Liver (tissue), 9 donors: ENCODE measurements around the gene H2AZ2. TPM values are rescaled to one million over a fixed set of nuclear protein-coding genes. Genes with fewer than 3 reads are reported as not detected.

Experiments used
- DNase-seq: peaks from one replicate; pipeline ENCODE4 v3.0.0-alpha.2; 2017; ENCODE audit warnings: low spot score
- H3K27ac ChIP-seq, 2 donors: one replicate each; pipeline ENCODE4 v1.7.0; 2013; ENCODE audit warnings: inconsistent platforms in 2 of 2, low read length in 2 of 2, control low read depth in 1 of 2, low read depth in 1 of 2, mild to moderate bottlenecking in 1 of 2
- H3K27me3 ChIP-seq, 4 donors: one replicate each; pipeline versions ENCODE4 v1.6.1 to v1.7.0; 2013; ENCODE audit warnings: low read length in 3 of 4, inconsistent platforms in 1 of 4, mild to moderate bottlenecking in 1 of 4, moderate library complexity in 1 of 4; ENCODE audit not compliant: control insufficient read depth in 4 of 4, insufficient read depth in 4 of 4
- H3K36me3 ChIP-seq, 4 donors: one replicate each; pipeline versions ENCODE4 v1.6.1 to v1.7.0; 2013; ENCODE audit warnings: low read length in 3 of 4, mild to moderate bottlenecking in 3 of 4, low read depth in 1 of 4, moderate library complexity in 1 of 4; ENCODE audit not compliant: control insufficient read depth in 4 of 4, insufficient read depth in 3 of 4
- H3K4me1 ChIP-seq, 4 donors: one replicate each; pipeline versions ENCODE4 v1.6.1 to v1.7.0; 2013; ENCODE audit warnings: low read length in 3 of 4, mild to moderate bottlenecking in 3 of 4, moderate library complexity in 1 of 4; ENCODE audit not compliant: control insufficient read depth in 4 of 4, insufficient read depth in 4 of 4
- H3K4me3 ChIP-seq, 3 donors: one replicate each; pipeline versions ENCODE4 v1.6.1 to v1.7.0; 2013; ENCODE audit warnings: low read length in 3 of 3, control low read depth in 1 of 3, low read depth in 1 of 3, mild to moderate bottlenecking in 1 of 3
- H3K9ac ChIP-seq, 2 donors: one replicate each; pipeline ENCODE4 v1.7.0; 2013; ENCODE audit warnings: low read length in 2 of 2, mild to moderate bottlenecking in 2 of 2, moderate library complexity in 2 of 2, control low read depth in 1 of 2, low read depth in 1 of 2
- H3K9me3 ChIP-seq, 4 donors: one replicate each; pipeline versions ENCODE4 v1.6.1 to v1.7.0; 2013; ENCODE audit warnings: low read length in 3 of 4; ENCODE audit not compliant: control insufficient read depth in 4 of 4
- ATF3 ChIP-seq: IDR thresholded peaks from 2 replicates; pipeline ENCODE4 v1.6.1; 2016; ENCODE audit warnings: antibody characterized with exemption
- CTCF ChIP-seq: fragments of 150-350 bp; IDR thresholded peaks from 2 replicates; pipeline ENCODE4 v1.5.1; 2017; ENCODE audit warnings: improper control_type of control experiment, low read depth, low read length; ENCODE audit not compliant: missing input control
- EGR1 ChIP-seq, 2 donors: IDR thresholded peaks; 2 replicates each; pipeline ENCODE4 v1.6.1; 2016 to 2018; ENCODE audit warnings: antibody characterized with exemption in 2 of 2, low read depth in 2 of 2
- FOXA1 ChIP-seq: IDR thresholded peaks from 2 replicates; pipeline ENCODE4 v1.6.1; 2016; ENCODE audit warnings: antibody characterized with exemption
- FOXA2 ChIP-seq: IDR thresholded peaks from 2 replicates; pipeline ENCODE4 v1.6.1; 2016; ENCODE audit warnings: antibody characterized with exemption
- GABPA ChIP-seq, 2 donors: IDR thresholded peaks in 1 of 2; conservative IDR thresholded peaks in 1 of 2; 2 replicates each; pipeline ENCODE4 v1.6.1; 2016; ENCODE audit warnings: antibody characterized with exemption in 2 of 2, mild to moderate bottlenecking in 1 of 2, moderate library complexity in 1 of 2
- HNF4A ChIP-seq, 2 donors: conservative IDR thresholded peaks; 2 replicates each; pipeline ENCODE4 v1.6.1; 2016; ENCODE audit warnings: antibody characterized with exemption in 2 of 2, mild to moderate bottlenecking in 2 of 2
- HNF4G ChIP-seq: IDR thresholded peaks from 2 replicates; pipeline ENCODE4 v1.6.1; 2016; ENCODE audit warnings: antibody characterized with exemption
- JUND ChIP-seq, 2 donors: IDR thresholded peaks; 2 replicates each; pipeline ENCODE4 v1.6.1; 2016; ENCODE audit warnings: antibody characterized with exemption in 2 of 2
- MAX ChIP-seq: IDR thresholded peaks from 2 replicates; pipeline ENCODE4 v1.6.1; 2016; ENCODE audit warnings: antibody characterized with exemption
- NR2F2 ChIP-seq: IDR thresholded peaks from 2 replicates; pipeline ENCODE4 v1.6.1; 2016; ENCODE audit warnings: antibody characterized with exemption
- RAD21 ChIP-seq, 2 donors: IDR thresholded peaks; 2 replicates each; pipeline ENCODE4 v1.6.1; 2016; ENCODE audit warnings: antibody characterized with exemption in 2 of 2, mild to moderate bottlenecking in 2 of 2
- REST ChIP-seq: IDR thresholded peaks from 2 replicates; pipeline ENCODE4 v1.6.1; 2016; ENCODE audit warnings: antibody characterized with exemption, mild to moderate bottlenecking
- RXRA ChIP-seq, 2 donors: IDR thresholded peaks; 2 replicates each; pipeline ENCODE4 v1.6.1; 2017 to 2018; ENCODE audit warnings: antibody characterized with exemption in 2 of 2, mild to moderate bottlenecking in 1 of 2
- SP1 ChIP-seq: IDR thresholded peaks from 2 replicates; pipeline ENCODE4 v1.6.1; 2018; ENCODE audit warnings: antibody characterized with exemption, mild to moderate bottlenecking
- TAF1 ChIP-seq: conservative IDR thresholded peaks from 2 replicates; pipeline ENCODE4 v1.6.1; 2016; ENCODE audit warnings: antibody characterized with exemption, mild to moderate bottlenecking
- YY1 ChIP-seq: IDR thresholded peaks from 2 replicates; pipeline ENCODE4 v1.6.1; 2016; ENCODE audit warnings: antibody characterized with exemption, mild to moderate bottlenecking
- ZBTB33 ChIP-seq: IDR thresholded peaks from 2 replicates; pipeline ENCODE4 v1.6.1; 2016; ENCODE audit warnings: antibody characterized with exemption
- WGBS: extraction: QIAGEN DNeasy Blood & Tissue Kit; methylation state at CpG from one replicate; pipeline ENCODE4 v1.1.7; 2013; 5-methylcytosine and 5-hydroxymethylcytosine counted together
- polyA plus RNA-seq, 2 donors: library from polyadenylated mRNA; stranded (reverse) in 1 of 2; unstranded in 1 of 2; fragments of 200-250 nt in 1 of 2; fragments of >200 nt in 1 of 2; fragmentation: Nextera tagmentation in 1 of 2; extraction: Ambion mirVana in 1 of 2; gene quantifications; one replicate each; pipeline versions ENCODE4 v1.2.1 to v1.2.3, GENCODE V29; 2013 to 2015
- total RNA-seq, 2 donors: library from RNA; depleted of rRNA; stranded (reverse); fragments of >200 nt; gene quantifications; one replicate each; pipeline ENCODE4 v1.2.3, GENCODE V29; 2014
- donor health status: healthy.
- donor health status: healthy.
- donor health status: healthy.
- donor health status: healthy.
- donor health status: healthy.

H2AZ2 gene
- total and polyA plus RNA-seq, 4 donors: 51.3 to 182 (median 69.5) TPM

GRCh38 chr7:44802418-44803025, 45.4 kb downstream of the H2AZ2 start:
- no peak overlapping the region for H3K27ac ChIP-seq
- no peaks in the 10 kb centered on the region for H3K27me3 ChIP-seq
- WGBS: 96% methylated on average over 5 of the region's 5 CpGs
- H3K9ac ChIP-seq: no peak overlapping the region
- H3K4me3 ChIP-seq: no peak overlapping the region
- DNase-seq: no peak
- peaks cover 19 to 35% (median 30%) of the 10 kb centered on the region in 4 donors for H3K36me3 ChIP-seq
- no peaks in the 10 kb centered on the region for H3K9me3 ChIP-seq
- H3K4me1 ChIP-seq: peaks cover 9 to 20% (median 14%) of the 10 kb centered on the region in 4 donors
- TF ChIP-seq REST: no peak
- TF ChIP-seq YY1: no peak
- TF ChIP-seq ZBTB33: no peak
- TF ChIP-seq HNF4A (conservative IDR thresholded peaks at IDR 0.05): no peak
- TF ChIP-seq JUND (IDR thresholded peaks at IDR 0.05): no peak
- TF ChIP-seq GABPA (IDR thresholded peaks at IDR 0.05 in 1 of 2, conservative IDR thresholded peaks at IDR 0.05 in 1 of 2): no peak
- TF ChIP-seq CTCF: no peak
- no peak for TF ChIP-seq EGR1 (IDR thresholded peaks at IDR 0.05; ENCODE audit: low read depth in 2 of 2)
- no peak for TF ChIP-seq FOXA1
- TF ChIP-seq RXRA (IDR thresholded peaks at IDR 0.05): no peak
- TF ChIP-seq HNF4G: no peak
- no peak for TF ChIP-seq ATF3
- no peak for TF ChIP-seq MAX
- TF ChIP-seq NR2F2: no peak
- no peak for TF ChIP-seq TAF1
- TF ChIP-seq RAD21 (IDR thresholded peaks at IDR 0.05): no peak
- TF ChIP-seq SP1: no peak
- no peak for TF ChIP-seq FOXA2
